BLaER1 treated with 17β-estradiol and CSF1 and Interleukin-3, amounts not matched to agents 10 nM and 100 nM (cell line): ENCODE data around the gene PTPRD.
A peak's percentile ranks its signal among the peaks of the same experiment; 100 is the strongest.

Source experiments
- H3K27ac ChIP-seq, 11 experiments: shearing (Covaris generic); formaldehyde crosslinking; 2 replicates each; pipeline ENCODE4 v1.8.1; 2022
- H3K27me3 ChIP-seq, 11 experiments: shearing (Covaris generic); formaldehyde crosslinking; 2 replicates each; pipeline ENCODE4 v1.8.1; 2022
- H3K36me3 ChIP-seq, 11 experiments: shearing (Covaris generic); formaldehyde crosslinking; 2 replicates each; pipeline ENCODE4 v1.8.1; 2022
- H3K4me1 ChIP-seq, 10 experiments: shearing (Covaris generic); formaldehyde crosslinking; 2 replicates each; pipeline ENCODE4 v1.8.1; 2022
- H3K4me2 ChIP-seq, 11 experiments: shearing (Covaris generic); formaldehyde crosslinking; 2 replicates each; pipeline ENCODE4 v1.8.1; 2022
- H3K4me3 ChIP-seq, 10 experiments: shearing (Covaris generic); formaldehyde crosslinking; 2 replicates each; pipeline ENCODE4 v1.8.1; 2022
- H3K9ac ChIP-seq, 11 experiments: shearing (Covaris generic); formaldehyde crosslinking; 2 replicates each; pipeline ENCODE4 v1.8.1; 2022
- H3K9me3 ChIP-seq, 11 experiments: shearing (Covaris generic); formaldehyde crosslinking; replicated peaks in 1 of 11; 2 replicates each; pipeline ENCODE4 v1.8.1; 2022
- H4K20me1 ChIP-seq, 11 experiments: shearing (Covaris generic); formaldehyde crosslinking; 2 replicates each; pipeline ENCODE4 v1.8.1; 2022
- Cebpa-rat ChIP-seq, 11 experiments: shearing (Covaris generic); IDR thresholded peaks; 2 replicates each; pipeline ENCODE4 v1.8.1; 2022

Gene PTPRD

DNA sequence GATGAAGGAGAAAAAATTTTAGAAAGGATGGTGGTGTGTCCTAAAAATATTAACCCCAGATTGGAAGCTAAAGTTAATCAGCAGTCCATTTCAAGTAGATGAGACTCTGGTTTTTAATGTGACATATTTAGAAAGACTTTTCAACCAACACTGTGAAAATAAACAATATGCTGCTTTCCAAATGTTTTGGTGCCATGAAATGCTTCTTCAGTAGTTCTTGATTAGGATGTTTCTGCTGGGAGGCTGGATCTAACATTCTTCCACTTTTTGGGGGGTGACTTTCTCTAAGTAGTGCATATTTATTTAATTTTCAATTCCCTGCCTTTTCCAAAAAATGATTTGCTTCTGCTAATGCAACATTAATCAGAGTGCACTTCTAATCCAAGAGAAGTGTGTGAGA, 2219.9 kb downstream of the PTPRD start:
- no peak for TF ChIP-seq Cebpa-rat (IDR thresholded peaks at IDR 0.05)
- Histone ChIP-seq H3K4me1 (no peaks in the 10 kb centered on the region), H3K9ac (no peak overlapping the region), H4K20me1 (no peaks in the 10 kb centered on the region), H3K27me3 (no peaks in the 10 kb centered on the region), H3K9me3 (no peaks in the 10 kb centered on the region), H3K36me3 (no peaks in the 10 kb centered on the region), H3K27ac (no peak overlapping the region), H3K4me2 (no peak overlapping the region), H3K4me3 (no peak overlapping the region)

DNA sequence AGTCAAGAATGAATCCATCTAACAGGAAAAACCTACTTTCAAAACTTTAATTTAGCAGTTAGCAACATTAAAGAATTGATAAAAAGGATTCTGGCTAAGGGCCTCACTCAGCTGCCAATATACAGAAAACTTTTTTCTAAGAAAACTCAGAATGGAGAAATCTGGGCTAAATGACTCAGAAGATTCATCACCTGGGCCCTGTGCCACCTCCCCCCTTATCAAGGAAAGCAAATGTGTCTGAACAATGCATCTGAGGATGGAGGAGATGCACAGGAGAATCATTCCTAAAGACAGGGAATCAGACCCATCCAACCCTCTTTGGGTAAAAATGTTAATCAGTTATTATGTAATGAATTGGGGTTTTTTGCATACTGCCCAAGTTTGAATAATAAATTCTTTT, 2221.2 kb downstream of the PTPRD start:
- no peak for TF ChIP-seq Cebpa-rat (IDR thresholded peaks at IDR 0.05)
- Histone ChIP-seq H3K9ac (no peak overlapping the region), H3K36me3 (no peaks in the 10 kb centered on the region), H3K4me1 (no peaks in the 10 kb centered on the region), H4K20me1 (no peaks in the 10 kb centered on the region), H3K27ac (no peak overlapping the region), H3K27me3 (no peaks in the 10 kb centered on the region), H3K4me3 (no peak overlapping the region), H3K4me2 (no peak overlapping the region), H3K9me3 (no peaks in the 10 kb centered on the region)

DNA sequence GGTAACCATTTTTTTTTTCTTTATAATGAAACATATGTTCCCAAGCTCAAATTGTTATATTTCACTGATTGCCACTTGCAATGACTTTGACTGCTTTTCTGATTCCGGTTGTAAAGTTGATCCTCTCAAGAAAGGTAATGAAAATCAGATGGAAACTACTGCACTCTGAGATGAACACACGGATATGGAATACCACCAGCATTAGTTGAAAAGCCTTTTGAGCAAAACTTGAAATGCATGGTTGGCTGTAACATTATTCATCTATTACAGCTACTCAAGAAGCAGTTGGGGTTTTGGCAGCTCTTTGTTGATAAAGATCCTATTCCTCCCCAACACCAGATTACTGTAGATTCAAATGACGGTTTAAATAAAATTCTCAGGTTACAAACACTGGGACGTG, 2221.7 kb downstream of the PTPRD start:
- H4K20me1 ChIP-seq: no peaks in the 10 kb centered on the region
- H3K27me3 ChIP-seq: no peaks in the 10 kb centered on the region
- no peak overlapping the region for H3K27ac ChIP-seq
- H3K36me3 ChIP-seq: no peaks in the 10 kb centered on the region
- H3K4me1 ChIP-seq: no peaks in the 10 kb centered on the region
- no peak overlapping the region for H3K4me2 ChIP-seq
- TF ChIP-seq Cebpa-rat (IDR thresholded peaks at IDR 0.05): no peak
- no peaks in the 10 kb centered on the region for H3K9me3 ChIP-seq
- H3K9ac ChIP-seq: no peak overlapping the region
- H3K4me3 ChIP-seq: no peak overlapping the region

DNA sequence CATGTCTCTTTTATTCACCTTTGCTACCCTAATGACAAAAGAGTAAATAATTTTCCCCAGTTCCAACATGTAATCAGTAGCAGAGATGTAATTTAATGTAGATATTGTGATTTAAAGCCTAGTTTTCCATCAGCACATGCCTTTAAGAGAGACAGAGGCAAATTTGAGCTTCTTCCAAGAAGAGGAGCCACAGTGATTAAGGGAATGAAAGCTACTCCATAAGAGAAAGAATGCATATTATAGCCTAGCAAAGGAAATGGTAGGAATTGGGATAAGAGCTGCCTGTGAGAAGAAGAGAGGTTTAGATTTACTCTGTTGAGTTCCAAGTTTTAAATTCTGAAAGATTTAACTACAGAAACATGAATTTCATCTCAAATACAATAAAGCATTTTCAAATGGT, 2222.2 kb downstream of the PTPRD start:
- H4K20me1 ChIP-seq: no peaks in the 10 kb centered on the region
- no peak for TF ChIP-seq Cebpa-rat (IDR thresholded peaks at IDR 0.05)
- H3K4me1 ChIP-seq: no peaks in the 10 kb centered on the region
- no peak overlapping the region for H3K27ac ChIP-seq
- no peak overlapping the region for H3K9ac ChIP-seq
- H3K4me3 ChIP-seq: no peak overlapping the region
- H3K9me3 ChIP-seq: no peaks in the 10 kb centered on the region
- H3K27me3 ChIP-seq: no peaks in the 10 kb centered on the region
- H3K4me2 ChIP-seq: no peak overlapping the region
- no peaks in the 10 kb centered on the region for H3K36me3 ChIP-seq

DNA sequence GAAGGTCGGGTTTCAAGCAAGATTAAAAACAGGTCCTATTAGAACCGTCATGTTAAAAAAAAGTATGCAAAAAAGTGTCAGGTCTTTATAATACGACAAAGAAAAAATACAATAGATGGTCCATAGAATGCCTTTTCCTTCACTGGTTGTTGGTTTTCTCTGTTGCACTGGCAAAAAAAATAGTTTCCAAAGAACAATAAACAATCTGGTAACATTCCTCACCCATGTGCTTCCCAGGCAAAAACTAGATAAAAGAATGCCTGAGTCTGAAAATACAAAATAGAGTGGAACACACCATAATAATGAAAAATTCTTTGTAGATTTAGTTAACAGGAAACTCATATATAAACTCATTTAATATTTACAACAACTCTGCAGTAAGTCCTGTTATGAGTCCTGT, 2223.3 kb downstream of the PTPRD start:
- H3K9ac ChIP-seq: no peak overlapping the region
- H3K4me2 ChIP-seq: no peak overlapping the region
- H3K9me3 ChIP-seq: no peaks in the 10 kb centered on the region
- no peak overlapping the region for H3K27ac ChIP-seq
- no peaks in the 10 kb centered on the region for H3K27me3 ChIP-seq
- H3K4me3 ChIP-seq: no peak overlapping the region
- TF ChIP-seq Cebpa-rat (IDR thresholded peaks at IDR 0.05): no peak
- no peaks in the 10 kb centered on the region for H4K20me1 ChIP-seq
- no peaks in the 10 kb centered on the region for H3K36me3 ChIP-seq
- H3K4me1 ChIP-seq: no peaks in the 10 kb centered on the region; a peak in 1 of 20 replicates

DNA sequence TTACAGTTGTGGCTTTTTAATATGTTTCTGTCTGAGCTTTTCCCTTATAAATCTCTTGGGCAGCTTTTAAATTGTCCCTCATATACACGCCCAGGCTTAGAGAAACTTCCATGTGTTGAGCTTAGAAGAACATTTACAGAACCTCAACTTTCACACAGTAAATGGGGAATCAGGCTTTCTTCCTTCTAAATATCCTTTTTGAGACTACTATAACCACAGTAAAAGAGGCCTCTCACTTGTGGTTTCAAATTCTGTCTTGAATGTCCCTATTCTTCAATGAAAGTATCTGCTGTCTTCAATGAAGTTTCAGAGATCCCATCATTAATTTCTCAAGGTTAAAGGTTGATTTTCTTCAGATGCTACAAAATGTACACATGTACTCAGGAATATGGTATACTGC, 2224.7 kb downstream of the PTPRD start:
- Histone ChIP-seq H3K27me3 (no peaks in the 10 kb centered on the region), H3K36me3 (no peaks in the 10 kb centered on the region), H3K9ac (no peak overlapping the region), H3K4me3 (no peak overlapping the region), H3K27ac (no peak overlapping the region), H3K4me2 (no peak overlapping the region), H3K9me3 (no peaks in the 10 kb centered on the region), H4K20me1 (no peaks in the 10 kb centered on the region), H3K4me1 (peaks cover 0 to 7% (median 0%) of the 10 kb centered on the region in 10 experiments; a peak in 1 of 20 replicates)
- TF ChIP-seq Cebpa-rat (IDR thresholded peaks at IDR 0.05): no peak

DNA sequence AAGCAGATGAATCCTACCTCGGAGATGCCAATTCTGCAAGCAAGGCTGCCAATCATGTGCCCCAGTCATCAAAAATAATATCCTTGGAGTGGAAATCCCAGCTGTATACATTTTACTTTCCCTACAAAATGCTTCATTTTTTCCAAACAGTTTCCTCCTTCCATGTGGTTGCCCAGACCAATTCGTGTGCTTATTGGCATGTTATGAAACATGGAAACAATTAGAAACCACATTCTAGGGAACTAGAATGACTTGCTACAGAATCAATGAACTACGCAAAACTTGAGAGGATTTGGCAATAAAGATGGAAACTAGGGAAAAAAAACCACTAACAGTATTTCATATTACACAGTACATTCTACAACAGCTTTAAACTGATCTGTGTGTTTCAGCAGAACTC, 2228.7 kb downstream of the PTPRD start:
- Histone ChIP-seq H3K4me2 (peak overlapping the region in 3 of 11 experiments; percentile 1 to 12 (median 9); a peak in 3 of 22 replicates), H3K27ac (no peak overlapping the region), H3K9me3 (no peaks in the 10 kb centered on the region), H3K4me1 (peaks cover 0 to 7% (median 0%) of the 10 kb centered on the region in 10 experiments; a peak in 1 of 20 replicates), H3K27me3 (no peaks in the 10 kb centered on the region), H3K9ac (no peak overlapping the region), H4K20me1 (no peaks in the 10 kb centered on the region), H3K36me3 (no peaks in the 10 kb centered on the region), H3K4me3 (no peak overlapping the region)
- TF ChIP-seq Cebpa-rat (IDR thresholded peaks at IDR 0.05): no peak

DNA sequence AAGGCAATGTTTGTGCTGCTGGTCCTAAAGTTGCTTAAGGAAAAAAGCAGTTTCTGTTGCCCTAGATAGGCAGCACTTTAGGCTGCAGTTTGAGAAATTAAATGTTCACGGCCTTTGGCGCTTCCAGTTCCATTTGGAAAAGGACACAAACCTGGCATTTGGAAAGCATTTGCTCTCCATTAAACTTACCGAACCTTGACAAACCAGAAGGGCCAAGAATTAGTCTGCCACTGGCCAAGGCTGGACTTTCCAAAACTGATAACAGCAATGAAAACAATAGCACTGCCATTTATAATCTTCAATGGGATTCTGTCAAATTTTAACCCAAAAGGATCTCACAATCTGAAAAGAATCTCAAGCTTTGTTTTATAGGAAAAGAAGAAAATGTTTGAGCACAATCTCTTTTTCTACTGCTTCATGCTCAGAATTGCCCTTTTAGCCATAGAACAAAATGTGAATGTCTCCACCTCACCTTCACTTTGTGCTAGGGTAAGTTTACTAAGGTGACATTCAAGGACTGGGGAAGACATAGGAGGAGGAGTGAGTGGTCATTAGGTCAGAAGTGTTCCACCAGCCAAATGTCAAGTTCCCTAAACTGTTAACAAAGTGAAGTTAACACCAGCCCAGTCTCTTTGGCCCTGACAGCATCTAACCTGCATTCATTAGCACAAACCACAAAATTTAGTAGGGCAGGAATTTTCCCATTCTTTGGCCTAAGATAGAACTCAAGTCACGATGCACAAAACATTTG, 2229.8 kb downstream of the PTPRD start:
- no peak overlapping the region for H3K4me3 ChIP-seq
- peaks cover 0 to 7% (median 0%) of the 10 kb centered on the region in 10 experiments; a peak in 1 of 20 replicates for H3K4me1 ChIP-seq
- no peak overlapping the region for H3K9ac ChIP-seq
- no peaks in the 10 kb centered on the region for H3K27me3 ChIP-seq
- no peaks in the 10 kb centered on the region for H3K36me3 ChIP-seq
- H3K9me3 ChIP-seq: no peaks in the 10 kb centered on the region
- no peak for TF ChIP-seq Cebpa-rat (IDR thresholded peaks at IDR 0.05)
- H3K4me2 ChIP-seq: no peak overlapping the region
- H4K20me1 ChIP-seq: no peaks in the 10 kb centered on the region
- no peak overlapping the region for H3K27ac ChIP-seq

DNA sequence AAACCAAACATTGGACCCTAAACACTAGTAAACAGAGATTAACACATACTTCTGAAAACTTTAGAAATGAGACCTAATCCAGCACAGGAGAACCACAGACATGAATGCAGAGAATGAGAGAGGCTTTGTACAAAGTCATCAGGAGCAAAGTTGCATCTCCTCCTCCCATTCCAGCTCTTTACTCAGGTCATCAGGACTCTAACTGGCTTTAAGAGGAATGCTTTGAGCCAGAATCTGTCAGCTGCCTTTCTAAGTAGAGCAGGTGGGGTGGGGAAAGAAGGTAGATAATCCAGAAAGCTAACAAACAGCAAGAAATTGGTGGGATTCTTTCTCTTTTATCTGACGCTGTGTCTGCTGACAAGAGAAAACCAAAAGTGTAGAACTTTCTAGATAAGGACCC, 2230.5 kb downstream of the PTPRD start:
- Histone ChIP-seq H3K36me3 (no peaks in the 10 kb centered on the region), H4K20me1 (no peaks in the 10 kb centered on the region), H3K4me1 (peaks cover 0 to 7% (median 0%) of the 10 kb centered on the region in 10 experiments; a peak in 1 of 20 replicates), H3K27ac (no peak overlapping the region), H3K4me3 (no peak overlapping the region), H3K9me3 (no peaks in the 10 kb centered on the region), H3K9ac (no peak overlapping the region), H3K27me3 (no peaks in the 10 kb centered on the region), H3K4me2 (no peak overlapping the region)
- TF ChIP-seq Cebpa-rat (IDR thresholded peaks at IDR 0.05): no peak

DNA sequence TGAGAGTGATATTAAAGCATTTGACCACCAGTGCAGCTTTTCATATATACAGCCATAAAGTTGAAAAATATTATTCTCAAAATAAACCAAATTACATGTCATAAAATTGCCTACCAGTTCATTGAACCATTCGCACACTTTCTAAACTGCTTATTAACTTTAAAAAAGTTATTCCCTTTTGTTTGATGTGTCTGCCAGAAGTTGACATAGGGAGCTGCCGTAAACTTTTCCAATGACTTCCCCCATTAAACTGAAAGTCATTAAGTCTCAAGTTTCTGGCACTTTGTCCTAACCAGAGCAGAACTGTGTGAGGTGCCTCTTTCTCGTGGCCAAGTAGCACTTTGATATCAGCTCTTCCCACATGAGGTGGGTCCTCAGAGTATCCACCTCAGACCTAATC, 2231.2 kb downstream of the PTPRD start:
- Histone ChIP-seq H3K27me3 (no peaks in the 10 kb centered on the region), H3K4me1 (peaks cover 0 to 7% (median 0%) of the 10 kb centered on the region in 10 experiments; a peak in 1 of 20 replicates), H3K36me3 (no peaks in the 10 kb centered on the region), H3K4me3 (no peak overlapping the region), H3K9ac (no peak overlapping the region), H3K4me2 (no peak overlapping the region), H3K27ac (no peak overlapping the region), H3K9me3 (no peaks in the 10 kb centered on the region), H4K20me1 (no peaks in the 10 kb centered on the region)
- TF ChIP-seq Cebpa-rat (IDR thresholded peaks at IDR 0.05): no peak
